GM04503 (cell line): ENCODE measurements around the gene C9orf50.
A peak's percentile ranks its signal among the peaks of the same experiment; 100 is the strongest.

Experiments used
- DNase-seq: peaks from one replicate; pipeline ENCODE4 v3.0.0-alpha.2; 2012; ENCODE audit warnings: low read depth

The C9orf50 gene

GRCh38 chr9:129570450-129571297 lies 50.2 kb downstream of the C9orf50 start:
- peak; percentile 84 for DNase-seq

GRCh38 chr9:129569502-129570449 lies 51.1 kb downstream of the C9orf50 start:
- no peak for DNase-seq

GRCh38 chr9:129568560-129569501 lies 52.1 kb downstream of the C9orf50 start:
- no peak for DNase-seq

GRCh38 chr9:129567842-129568559 lies 52.9 kb downstream of the C9orf50 start:
- DNase-seq = no peak

- DNase-seq = no peak
Measured at GRCh38 chr9:129567329-129567728, 53.6 kb downstream of the C9orf50 start.

GRCh38 chr9:129566563-129567266 lies 54.2 kb downstream of the C9orf50 start:
- no peak for DNase-seq

- no peak for DNase-seq
Measured at GRCh38 chr9:129562917-129563316, 58.0 kb downstream of the C9orf50 start.

- no peak for DNase-seq
Measured at GRCh38 chr9:129562514-129562913, 58.4 kb downstream of the C9orf50 start.
